Stimulated activated CD8-positive, alpha-beta memory T cell treated with anti-CD3 and anti-CD28 coated beads, Interleukin-4, amount 100 ng/mL, for 4 hours (primary cell): ENCODE results near the gene DPYSL5.
A peak's percentile ranks its signal among the peaks of the same experiment; 100 is the strongest.

ENCODE experiments used
- DNase-seq, 2 donors: peaks; one replicate each; pipeline ENCODE4 v3.0.0-alpha.2; 2020; ENCODE audit warnings: low read depth in 2 of 2, low spot score in 1 of 2

DPYSL5 gene

DNA sequence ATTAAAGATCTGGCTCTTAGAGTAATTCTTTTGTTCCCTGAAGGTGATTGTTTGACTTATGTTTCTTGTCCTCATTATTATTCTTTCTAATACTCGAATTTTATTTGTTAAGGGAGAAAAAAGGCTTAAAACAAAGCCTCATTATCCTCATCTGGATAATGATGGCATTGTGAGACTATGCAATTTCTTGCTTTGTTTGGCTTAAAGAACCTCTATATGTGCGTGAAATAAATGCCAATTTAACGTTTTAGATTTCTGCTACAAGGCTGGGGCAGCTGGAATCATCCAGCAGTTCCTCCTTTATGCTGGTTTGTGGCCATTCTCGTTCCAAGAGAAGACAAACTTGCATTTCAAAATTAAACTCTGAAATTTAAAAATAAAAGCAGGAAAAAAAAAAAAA is 4.9 kb upstream of the DPYSL5 start:
- no peak for DNase-seq

- no peak for DNase-seq
Observed at GRCh38 chr2:26845021-26845420, 2.9 kb upstream of the DPYSL5 start.

DNA sequence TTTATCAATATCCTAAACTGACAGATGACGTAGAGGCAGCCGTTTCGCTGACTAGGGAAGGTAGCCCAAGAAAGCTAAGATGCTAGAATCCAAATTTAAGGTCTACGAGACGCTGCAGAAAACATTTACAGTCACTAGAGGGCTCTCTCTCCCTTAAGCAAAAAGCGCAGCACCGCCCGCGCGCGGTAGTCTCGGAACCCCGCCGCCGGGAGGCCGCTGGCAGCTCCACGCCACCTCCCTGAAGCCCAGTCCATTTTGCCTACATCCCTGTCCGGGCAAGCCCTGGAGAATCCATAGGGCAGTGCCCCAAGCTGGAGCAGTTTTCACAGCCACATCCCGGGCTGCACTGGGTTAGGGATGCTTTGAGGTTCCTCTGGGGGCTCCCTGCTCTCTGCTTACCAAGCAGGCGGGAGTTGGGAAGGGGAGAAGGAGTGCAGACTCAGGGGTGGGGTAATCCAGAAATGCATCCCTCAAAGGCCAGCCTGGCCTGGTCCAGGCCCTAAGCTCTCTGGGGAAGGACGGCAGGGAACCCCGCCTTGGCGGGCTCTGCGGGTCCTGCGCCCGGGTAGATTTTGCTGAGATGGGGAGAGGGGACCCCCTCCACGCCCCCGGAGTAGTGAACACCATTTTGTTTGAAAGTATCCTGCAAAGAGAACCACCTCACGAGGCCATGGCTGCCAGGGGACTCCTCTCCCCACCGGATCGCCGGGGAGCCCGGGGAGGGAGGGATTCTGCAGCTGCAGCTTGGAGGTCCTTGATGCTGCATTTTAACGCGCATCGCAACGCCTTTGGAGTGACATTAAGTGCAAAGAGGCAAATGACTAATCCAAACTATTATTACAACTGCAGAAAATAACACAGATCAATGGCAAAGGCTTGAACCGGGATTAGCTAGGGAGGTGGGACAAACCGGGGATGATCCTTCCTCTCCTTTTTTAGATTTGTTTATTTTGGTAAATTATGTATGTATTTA is 1.3 kb upstream of the DPYSL5 start:
- DNase-seq: peak; percentile 11 to 20

DNA sequence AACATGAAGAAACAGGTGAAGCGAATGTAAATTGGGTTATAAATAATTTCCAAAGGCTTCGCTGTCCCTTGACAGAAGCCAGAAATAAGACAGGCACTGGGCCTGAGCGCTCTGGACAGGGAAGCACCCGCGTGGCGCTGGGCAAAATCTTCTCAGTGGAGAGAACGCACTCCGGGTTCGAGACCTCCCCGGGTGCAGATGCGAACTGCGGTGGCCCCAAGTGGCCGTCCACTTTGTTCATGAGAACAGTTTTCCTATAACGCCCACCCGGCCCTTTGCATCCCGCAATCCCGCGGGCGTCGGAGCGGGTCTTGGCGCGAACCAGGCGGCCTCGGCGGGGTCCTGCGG is 651 bp upstream of the DPYSL5 start:
- no peak for DNase-seq

- DNase-seq: no peak
Observed at GRCh38 chr2:26848336-26849055, 564 bp downstream of the DPYSL5 start.

- DNase-seq: no peak
Observed at GRCh38 chr2:26849056-26849999, 1.4 kb downstream of the DPYSL5 start.

GRCh38 chr2:26850000-26850431 is 2.1 kb downstream of the DPYSL5 start:
- no peak for DNase-seq

DNA sequence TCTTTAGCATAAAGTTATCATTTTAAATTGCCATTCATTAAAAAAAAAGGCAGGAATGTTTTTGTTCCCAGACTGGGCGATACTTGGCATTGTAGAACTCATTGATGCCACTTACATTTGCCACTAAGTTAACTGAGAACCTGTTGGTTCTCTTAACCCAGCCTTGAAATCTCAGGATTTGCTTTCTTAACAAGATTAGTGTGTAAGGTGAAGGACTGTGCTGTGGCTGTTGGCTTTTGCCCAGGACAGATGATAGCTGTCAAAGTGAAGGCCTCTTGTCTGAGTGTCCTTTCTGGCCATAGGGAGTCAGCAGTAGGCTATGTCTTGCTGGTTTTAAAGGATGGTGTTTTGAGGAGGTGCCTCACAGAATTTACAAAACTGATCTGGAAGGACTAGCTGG is 2.6 kb downstream of the DPYSL5 start:
- DNase-seq: no peak

DNA sequence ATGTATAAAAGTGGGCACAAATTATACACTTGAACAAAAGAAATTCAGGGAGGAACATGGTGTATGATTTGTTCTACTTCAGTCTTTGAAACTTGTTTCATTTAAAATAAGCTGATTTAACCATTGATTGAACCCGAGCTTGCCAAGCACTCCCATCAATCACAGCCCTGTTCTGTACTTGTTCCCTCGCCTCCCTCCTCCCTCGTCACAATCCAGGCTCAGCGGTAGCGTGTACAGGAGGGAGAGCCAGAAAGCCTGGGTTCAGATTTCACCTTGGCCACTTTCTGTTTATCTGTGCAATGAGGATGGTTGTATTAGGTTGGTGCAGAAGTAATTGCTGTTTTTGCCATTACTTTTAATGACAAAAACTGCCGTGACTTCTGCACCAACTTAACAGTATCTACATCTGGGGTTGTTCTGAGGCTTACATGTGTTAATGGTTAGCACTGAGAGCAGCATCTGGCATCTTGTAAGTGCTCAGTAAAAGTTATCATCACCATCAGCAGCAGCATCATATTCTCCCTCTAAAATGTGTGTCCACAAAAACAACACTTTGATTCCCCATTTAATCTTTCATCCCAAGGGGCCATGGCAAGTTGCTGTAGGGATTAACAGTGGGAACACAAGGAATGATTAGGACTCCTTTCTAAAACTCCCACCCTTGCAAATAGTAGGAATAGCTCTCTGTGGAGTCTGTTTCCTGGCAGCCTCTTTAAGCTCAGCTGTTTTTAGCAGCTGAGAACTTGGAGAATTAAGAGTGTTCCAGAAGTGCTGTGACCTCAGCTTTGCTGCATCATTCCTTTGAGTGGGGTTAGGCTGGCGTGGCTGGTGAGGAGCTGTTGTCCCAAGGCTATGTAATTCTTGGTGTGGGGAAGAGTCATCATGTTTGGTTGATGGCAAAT is 4.7 kb downstream of the DPYSL5 start:
- no peak for DNase-seq

- DNase-seq: no peak
Observed at GRCh38 chr2:26853751-26854150, 5.8 kb downstream of the DPYSL5 start.

DNA sequence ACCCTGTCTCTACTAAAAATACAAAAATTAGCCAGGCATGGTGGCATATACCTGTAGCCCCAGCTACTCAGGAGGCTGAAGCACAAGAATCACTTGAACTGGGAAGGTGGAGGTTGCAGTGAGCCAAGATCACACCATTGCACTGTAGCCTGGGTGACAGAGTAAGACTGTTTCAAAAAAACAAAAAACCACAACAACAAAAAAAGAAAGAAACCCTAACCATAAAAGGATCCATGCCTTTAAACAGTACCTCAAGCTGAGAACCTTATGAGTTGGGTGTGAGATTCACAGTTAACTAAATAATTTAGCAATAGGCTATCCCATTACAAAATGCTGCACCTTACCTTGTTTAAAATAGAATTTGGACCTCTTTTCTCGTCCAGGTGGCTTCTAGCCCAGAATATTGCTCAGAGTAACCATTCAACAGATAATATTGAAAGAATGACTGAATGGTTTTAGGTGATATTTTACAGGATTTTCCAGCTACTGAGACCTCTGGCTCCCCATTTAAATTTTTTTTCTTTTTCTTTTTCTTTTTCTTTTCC is 6.4 kb downstream of the DPYSL5 start:
- no peak for DNase-seq

DNA sequence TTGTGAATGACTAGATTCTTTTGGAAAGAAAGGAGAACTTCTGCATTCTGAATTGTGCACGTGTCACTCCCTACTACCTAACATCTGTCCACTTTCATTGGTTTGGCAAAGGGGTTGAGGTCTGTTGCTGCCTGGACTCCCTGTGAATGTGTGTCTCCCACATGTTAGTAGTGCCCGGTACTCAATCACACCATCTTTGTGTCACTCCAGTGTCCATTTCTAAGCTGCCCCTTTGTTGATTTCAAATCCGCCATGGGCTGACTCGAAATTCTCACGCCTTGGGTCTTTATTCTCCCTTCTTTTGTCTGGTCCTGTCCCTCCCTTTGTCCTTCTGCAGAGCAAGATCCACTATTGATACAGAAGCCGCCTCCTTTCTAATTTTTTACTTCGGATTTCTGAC is 7.5 kb downstream of the DPYSL5 start:
- DNase-seq: no peak

DNA sequence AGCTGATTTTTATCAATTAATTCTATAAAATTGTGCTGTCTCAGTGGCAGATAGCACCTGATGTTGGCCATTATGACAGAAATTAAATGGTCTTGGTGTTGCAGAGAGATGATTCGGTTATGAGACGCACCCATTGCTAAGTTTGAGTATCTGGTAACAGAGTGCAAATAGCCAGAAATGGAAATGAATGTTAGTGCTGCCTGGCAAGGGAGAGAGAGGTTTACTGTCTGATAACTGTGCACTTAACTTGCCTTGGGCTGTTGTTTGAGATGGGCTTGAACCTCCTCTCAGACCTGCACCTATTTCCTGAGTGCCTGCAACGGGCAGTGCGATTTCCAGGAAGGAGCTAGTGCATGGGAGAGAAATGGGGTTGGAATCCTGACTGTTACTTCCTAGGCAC is 11.7 kb downstream of the DPYSL5 start:
- no peak for DNase-seq

- DNase-seq: no peak
Observed at GRCh38 chr2:26860211-26860850, 12.4 kb downstream of the DPYSL5 start.

- DNase-seq: no peak
Observed at GRCh38 chr2:26861610-26862224, 13.8 kb downstream of the DPYSL5 start.

DNA sequence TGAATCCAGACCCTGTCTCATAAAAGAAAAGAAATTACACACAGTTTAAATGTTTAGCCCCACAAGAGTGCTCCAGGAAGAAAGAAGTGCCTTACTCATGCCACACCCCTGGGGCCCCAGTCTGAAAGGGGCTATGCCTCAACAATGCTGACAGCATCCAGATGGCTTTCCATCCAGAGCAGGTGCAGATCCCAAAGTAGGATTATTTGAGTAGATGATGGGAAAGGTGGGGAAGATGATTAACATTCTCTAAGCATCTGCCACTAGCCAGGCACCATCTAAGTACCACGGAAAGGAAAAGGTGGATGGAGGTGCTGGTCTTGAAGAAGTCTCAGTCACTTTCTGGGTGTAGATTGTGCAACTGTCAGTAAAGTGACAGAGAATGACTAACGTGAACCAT is 16.3 kb downstream of the DPYSL5 start:
- DNase-seq: no peak

DNA sequence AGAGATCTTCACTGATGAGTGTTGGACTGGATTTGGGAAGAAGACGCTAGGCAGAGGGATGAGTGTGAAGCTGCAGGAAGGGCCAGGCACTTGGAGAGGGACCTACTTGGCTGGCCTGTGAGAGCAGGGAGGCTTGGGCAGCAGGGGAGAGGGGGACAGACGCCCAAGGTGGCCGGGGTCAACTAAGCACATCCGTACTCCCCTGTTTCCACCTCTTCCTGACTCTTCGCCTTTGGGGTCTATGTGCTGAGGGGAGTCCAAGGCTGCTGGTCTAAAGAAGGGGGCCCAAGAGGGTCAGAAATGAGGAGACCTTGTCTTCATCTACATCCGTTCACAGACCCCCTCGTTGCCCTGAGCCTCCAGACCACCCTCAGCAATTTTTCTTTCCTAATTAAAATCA is 16.7 kb downstream of the DPYSL5 start:
- DNase-seq: no peak

GRCh38 chr2:26870585-26871095 is 22.7 kb downstream of the DPYSL5 start:
- DNase-seq: no peak
